Skeletal muscle tissue (tissue), 4 donors: ENCODE measurements around the gene PHLDB3. TPM values are rescaled to one million over a fixed set of nuclear protein-coding genes. Genes with fewer than 3 reads are reported as not detected.

Source experiments
- H3K27ac ChIP-seq: one replicate; pipeline ENCODE4 v1.7.0; 2013; ENCODE audit warnings: mild to moderate bottlenecking, low read depth, low read length, inconsistent platforms
- H3K27me3 ChIP-seq, 3 donors: one replicate each; pipeline ENCODE4 v1.7.0; 2013; ENCODE audit warnings: low read length in 3 of 3; ENCODE audit not compliant: control insufficient read depth in 3 of 3, insufficient read depth in 3 of 3
- H3K36me3 ChIP-seq, 3 donors: one replicate each; pipeline ENCODE4 v1.7.0; 2013; ENCODE audit warnings: low read length in 3 of 3; ENCODE audit not compliant: control insufficient read depth in 3 of 3, insufficient read depth in 3 of 3
- H3K4me1 ChIP-seq, 3 donors: one replicate each; pipeline ENCODE4 v1.7.0; 2013; ENCODE audit warnings: low read length in 3 of 3, mild to moderate bottlenecking in 3 of 3; ENCODE audit not compliant: control insufficient read depth in 3 of 3, insufficient read depth in 3 of 3
- H3K4me3 ChIP-seq, 3 donors: one replicate each; pipeline ENCODE4 v1.7.0; 2013; ENCODE audit warnings: low read length in 3 of 3
- H3K9ac ChIP-seq, 3 donors: one replicate each; pipeline ENCODE4 v1.7.0; 2013; ENCODE audit warnings: low read length in 3 of 3, mild to moderate bottlenecking in 3 of 3, moderate library complexity in 2 of 3, low read depth in 1 of 3
- H3K9me3 ChIP-seq, 3 donors: one replicate each; pipeline ENCODE4 v1.7.0; 2013; ENCODE audit warnings: low read length in 3 of 3; ENCODE audit not compliant: control insufficient read depth in 3 of 3
- total RNA-seq: library from RNA; depleted of rRNA; stranded (reverse); fragments of >200 nt; gene quantifications from one replicate; pipeline ENCODE4 v1.2.3, GENCODE V29; 2014
- donor health status: Osteomylitis.

Gene PHLDB3
- total RNA-seq, 1 donor from 2014 or later = 4.7 TPM

DNA sequence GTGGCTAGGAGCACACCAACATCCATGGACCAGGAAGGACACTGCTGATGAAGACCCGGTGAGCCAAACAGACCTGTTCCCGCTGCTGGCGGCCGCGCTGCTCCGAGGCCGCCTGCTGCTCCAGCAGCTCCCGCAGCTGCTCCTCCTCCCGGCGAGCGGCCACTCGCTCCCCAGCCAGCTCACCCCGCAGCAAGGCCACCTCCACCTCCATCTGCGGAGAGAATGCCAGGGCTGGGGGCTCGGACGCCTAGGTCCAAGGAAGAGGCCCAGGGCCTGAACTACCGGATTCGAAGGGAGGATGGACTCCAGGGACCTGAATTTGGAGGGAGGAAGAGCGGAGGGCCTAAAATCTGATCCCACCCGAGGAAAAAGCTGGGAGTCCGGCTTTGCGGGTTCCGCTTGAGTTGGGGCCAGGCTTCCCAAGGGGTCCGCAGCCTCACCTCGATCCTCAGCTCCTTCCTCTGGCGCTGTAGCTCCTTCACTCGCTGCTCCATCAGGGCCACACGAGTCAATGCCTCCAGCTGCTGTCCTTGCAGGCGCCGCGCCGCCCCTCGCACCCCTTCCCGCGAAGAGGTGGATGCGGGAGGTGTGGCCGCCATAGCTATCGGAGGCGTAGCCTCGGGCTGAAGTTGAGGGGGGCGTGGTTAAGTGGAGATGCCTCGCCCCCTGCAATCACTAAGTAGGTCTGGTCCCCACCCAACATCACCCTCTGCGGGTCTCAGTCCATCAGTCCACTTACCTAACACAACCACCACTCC is 2.7 kb downstream of the PHLDB3 start:
- no peak overlapping the region for H3K27ac ChIP-seq
- no peaks in the 10 kb centered on the region for H3K9me3 ChIP-seq
- H3K36me3 ChIP-seq = peaks cover 2 to 10% (median 9%) of the 10 kb centered on the region in 3 donors
- no peaks in the 10 kb centered on the region for H3K27me3 ChIP-seq
- no peak overlapping the region for H3K4me3 ChIP-seq
- H3K4me1 ChIP-seq = peaks cover 11 to 24% (median 13%) of the 10 kb centered on the region in 3 donors
- no peak overlapping the region for H3K9ac ChIP-seq

DNA sequence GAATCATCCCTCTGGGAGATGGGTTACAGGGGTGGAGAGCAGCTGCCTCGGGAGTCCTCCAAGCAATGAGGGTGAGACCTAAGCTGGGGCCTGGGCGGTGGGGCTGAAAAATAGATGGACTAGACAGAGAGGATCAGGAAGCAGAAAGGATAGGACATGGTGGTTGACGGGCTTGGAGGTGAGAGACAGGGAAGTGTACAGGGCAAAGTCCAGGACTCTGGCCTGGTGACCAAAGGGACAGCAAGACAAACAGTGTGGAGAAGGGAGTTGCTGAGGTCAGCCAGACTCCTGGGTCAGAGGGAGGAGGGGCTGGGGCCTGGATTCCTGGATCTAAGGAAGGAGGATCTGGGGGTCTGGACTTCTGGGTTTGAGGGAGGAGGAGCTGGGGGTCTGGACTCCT is 5.5 kb downstream of the PHLDB3 start:
- no peaks in the 10 kb centered on the region for H3K9me3 ChIP-seq
- H3K27me3 ChIP-seq = no peaks in the 10 kb centered on the region
- peaks cover 14 to 15% (median 14%) of the 10 kb centered on the region in 3 donors for H3K36me3 ChIP-seq
- H3K4me1 ChIP-seq = peaks cover 6 to 14% (median 11%) of the 10 kb centered on the region in 3 donors
- peak overlapping the region in 1 of 3 donors; percentile 8 for H3K9ac ChIP-seq
- H3K4me3 ChIP-seq = no peak overlapping the region
- no peak overlapping the region for H3K27ac ChIP-seq

DNA sequence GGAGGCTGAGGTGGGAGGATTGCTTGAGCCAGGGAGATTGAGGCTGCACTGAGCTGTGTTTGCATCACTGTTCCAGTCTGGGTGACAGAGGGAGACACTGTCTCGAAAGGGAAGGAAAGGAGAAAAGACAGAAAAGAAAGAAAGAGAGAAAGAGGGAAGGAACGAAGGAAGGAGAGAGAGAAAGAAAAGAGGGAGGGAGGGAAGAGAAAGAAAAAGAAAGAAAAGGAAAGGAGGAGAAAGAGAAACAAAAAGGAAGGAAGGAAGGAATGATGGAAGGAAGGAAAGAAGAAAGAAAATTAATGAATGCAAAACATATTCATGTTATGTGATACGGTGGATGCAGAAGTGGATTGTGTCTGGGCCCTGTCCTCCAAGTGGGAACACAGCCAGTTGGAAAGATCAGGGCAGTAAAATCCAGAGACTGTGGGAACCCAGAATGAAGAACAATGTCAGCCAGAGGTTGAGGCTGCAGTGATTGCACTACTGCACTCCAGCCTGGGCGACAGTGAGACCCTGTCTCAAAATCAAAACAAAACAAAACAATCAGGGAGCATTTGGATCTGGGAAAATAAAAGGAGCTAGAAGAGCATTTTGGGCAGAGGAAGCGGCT is 6.2 kb downstream of the PHLDB3 start:
- Histone ChIP-seq H3K9ac (no peak overlapping the region), H3K4me3 (no peak overlapping the region), H3K9me3 (no peaks in the 10 kb centered on the region), H3K27ac (no peak overlapping the region), H3K4me1 (peaks cover 4 to 9% (median 7%) of the 10 kb centered on the region in 3 donors), H3K27me3 (no peaks in the 10 kb centered on the region), H3K36me3 (peaks cover 14 to 15% (median 14%) of the 10 kb centered on the region in 3 donors)

DNA sequence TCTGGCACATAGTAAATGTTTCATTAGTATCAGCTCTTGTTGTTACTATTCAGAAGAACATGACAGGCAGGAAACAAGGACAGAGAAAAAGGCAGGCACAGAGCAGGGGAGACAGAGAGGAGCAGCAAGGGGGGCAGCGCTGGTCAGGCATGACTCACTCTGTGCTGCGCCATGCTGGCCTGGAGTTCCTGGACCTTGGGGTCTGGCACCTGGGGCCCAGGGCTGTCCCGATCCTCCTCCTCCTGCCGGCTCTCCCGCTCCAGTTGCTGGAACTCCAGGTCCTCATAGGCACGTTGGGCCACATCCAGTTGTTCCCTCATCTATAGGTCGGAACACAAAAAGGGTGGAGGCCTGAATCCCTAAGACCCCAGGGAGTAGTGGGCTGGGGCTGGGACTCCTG is 7.6 kb downstream of the PHLDB3 start:
- Histone ChIP-seq H3K9ac (no peak overlapping the region), H3K4me1 (peaks cover 0 to 4% (median 2%) of the 10 kb centered on the region in 3 donors), H3K9me3 (no peaks in the 10 kb centered on the region), H3K36me3 (peaks cover 14 to 15% (median 14%) of the 10 kb centered on the region in 3 donors), H3K4me3 (no peak overlapping the region), H3K27ac (no peak overlapping the region), H3K27me3 (no peaks in the 10 kb centered on the region)

DNA sequence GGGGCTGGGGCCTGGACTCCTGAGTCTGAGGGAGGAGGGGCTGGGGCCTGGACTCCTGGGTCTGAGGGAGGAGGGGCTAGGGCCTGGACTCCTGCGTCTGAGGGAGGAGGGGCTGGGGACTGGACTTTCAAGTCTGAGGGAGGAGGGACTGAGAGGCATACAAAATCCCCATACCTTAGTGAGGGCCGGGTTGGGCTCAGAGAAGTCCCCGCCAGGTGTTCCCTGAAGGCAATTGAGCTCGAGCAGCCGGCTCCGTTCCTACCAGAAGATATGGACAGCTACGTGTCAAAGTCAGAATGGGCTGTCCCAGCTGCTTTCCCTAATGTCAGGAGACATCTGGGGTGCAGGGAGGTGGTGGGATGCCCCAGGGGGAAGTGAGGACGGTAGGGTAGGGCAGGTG is 9.5 kb downstream of the PHLDB3 start:
- peaks cover 0 to 4% (median 2%) of the 10 kb centered on the region in 3 donors for H3K4me1 ChIP-seq
- no peak overlapping the region for H3K27ac ChIP-seq
- H3K36me3 ChIP-seq = peaks cover 14 to 18% (median 14%) of the 10 kb centered on the region in 3 donors

DNA sequence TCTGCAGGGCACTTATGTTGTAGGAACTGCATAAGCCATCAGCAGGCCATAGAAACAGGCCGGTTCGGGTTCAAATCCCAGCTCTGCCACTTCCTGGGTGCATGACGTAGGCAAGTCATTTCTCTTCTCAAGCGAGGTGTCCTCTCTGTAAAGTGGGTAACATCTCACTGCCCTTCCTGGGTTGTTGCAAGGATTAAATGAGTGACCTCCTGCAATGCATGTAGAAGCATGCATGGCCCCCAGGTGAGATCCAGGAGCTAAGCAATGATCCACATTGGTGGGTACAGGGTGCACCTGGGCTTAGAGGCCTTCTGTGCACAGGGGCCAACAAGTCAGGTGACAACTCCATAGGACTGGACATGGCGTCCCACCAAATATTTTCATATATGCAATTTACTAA is 13.8 kb downstream of the PHLDB3 start:
- H3K9ac ChIP-seq = no peak overlapping the region
- no peaks in the 10 kb centered on the region for H3K9me3 ChIP-seq
- no peaks in the 10 kb centered on the region for H3K4me1 ChIP-seq
- peaks cover 4 to 6% (median 6%) of the 10 kb centered on the region in 3 donors for H3K36me3 ChIP-seq
- no peak overlapping the region for H3K4me3 ChIP-seq
- no peaks in the 10 kb centered on the region for H3K27me3 ChIP-seq
- H3K27ac ChIP-seq = no peak overlapping the region

More for the DNA sequence above, 9.5 kb downstream of the PHLDB3 start:
- Histone ChIP-seq H3K27me3 (no peaks in the 10 kb centered on the region), H3K9me3 (no peaks in the 10 kb centered on the region), H3K9ac (no peak overlapping the region), H3K4me3 (no peak overlapping the region)

DNA sequence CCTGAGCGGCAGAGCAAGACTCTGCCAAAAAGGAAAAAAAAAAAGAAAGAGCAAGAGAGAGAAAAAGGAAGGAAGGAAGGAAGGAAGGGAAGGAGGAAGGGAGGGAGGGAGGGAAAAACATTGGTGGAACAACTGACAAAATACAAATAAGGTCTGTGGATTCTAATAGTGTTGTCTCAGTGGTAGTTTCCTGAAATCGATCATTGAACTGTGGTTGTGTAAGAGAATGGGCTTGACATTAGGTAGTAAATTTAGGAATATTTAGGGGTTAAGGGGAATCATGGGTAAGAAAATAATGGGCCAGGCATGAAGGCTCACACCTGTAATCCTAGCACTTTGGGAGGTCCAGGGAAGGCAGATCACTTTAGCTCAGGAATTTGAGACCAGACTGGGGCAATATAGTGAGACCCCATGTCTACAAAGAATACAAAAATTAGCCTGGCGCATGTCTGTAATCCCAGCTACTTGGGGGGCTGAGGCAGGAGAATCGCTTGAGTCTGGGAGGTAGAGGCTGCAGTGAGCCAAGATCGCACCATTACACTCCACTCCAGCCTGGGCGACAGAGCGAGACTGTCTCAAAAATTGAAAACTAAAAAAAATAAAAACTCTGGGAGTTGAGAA is 14.5 kb downstream of the PHLDB3 start:
- H3K9ac ChIP-seq = no peak overlapping the region
- peaks cover under 1 to 3% (median under 1%) of the 10 kb centered on the region in 3 donors for H3K36me3 ChIP-seq
- H3K27ac ChIP-seq = no peak overlapping the region
- H3K27me3 ChIP-seq = no peaks in the 10 kb centered on the region
- H3K4me3 ChIP-seq = no peak overlapping the region
- no peaks in the 10 kb centered on the region for H3K9me3 ChIP-seq
- no peaks in the 10 kb centered on the region for H3K4me1 ChIP-seq

DNA sequence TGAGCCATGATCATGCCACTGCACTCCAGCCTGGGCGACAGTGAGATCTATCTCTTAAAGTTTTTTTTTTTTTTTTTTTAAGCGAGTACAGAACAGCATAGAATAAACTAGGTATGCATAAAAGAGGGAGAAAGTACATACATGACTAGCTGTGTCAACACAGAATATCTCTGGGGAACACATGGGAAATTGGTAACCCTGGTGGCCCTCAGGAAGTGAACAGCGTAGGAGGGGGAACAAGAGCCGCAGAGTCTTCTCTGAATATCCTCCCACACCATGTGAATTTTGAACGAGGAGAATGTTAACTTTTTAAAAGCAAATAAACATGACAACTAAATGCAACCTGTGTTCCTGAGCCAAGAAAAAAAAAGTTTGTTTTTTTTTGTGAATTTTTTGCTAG is 15.2 kb downstream of the PHLDB3 start:
- Histone ChIP-seq H3K27ac (no peak overlapping the region), H3K4me1 (no peaks in the 10 kb centered on the region), H3K9ac (no peak overlapping the region), H3K27me3 (no peaks in the 10 kb centered on the region), H3K36me3 (peaks cover 0 to 3% (median 0%) of the 10 kb centered on the region in 3 donors), H3K9me3 (no peaks in the 10 kb centered on the region), H3K4me3 (no peak overlapping the region)

DNA sequence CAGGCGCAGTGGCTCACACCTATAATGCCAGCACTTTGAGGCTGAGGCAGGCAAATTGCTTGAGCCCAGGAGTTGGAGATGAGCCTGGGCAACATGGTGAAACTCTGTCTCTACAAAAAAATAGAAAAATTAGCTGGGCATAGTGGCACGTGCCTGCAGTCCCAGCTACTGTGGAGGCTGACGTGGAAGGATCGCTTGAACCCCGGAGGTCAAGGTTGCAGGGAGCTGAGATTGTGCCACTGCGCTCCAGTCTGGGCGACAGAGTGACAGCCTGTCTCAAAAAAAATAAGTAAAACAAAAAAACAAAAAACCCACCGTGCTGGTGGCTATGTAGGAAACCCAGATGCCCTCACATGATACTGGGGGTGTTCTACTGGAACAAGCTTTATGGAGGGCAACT is 16.4 kb downstream of the PHLDB3 start:
- no peak overlapping the region for H3K9ac ChIP-seq
- H3K27me3 ChIP-seq = no peaks in the 10 kb centered on the region
- no peaks in the 10 kb centered on the region for H3K4me1 ChIP-seq
- peaks cover 0 to 3% (median 0%) of the 10 kb centered on the region in 3 donors for H3K36me3 ChIP-seq
- H3K9me3 ChIP-seq = no peaks in the 10 kb centered on the region
- H3K27ac ChIP-seq = no peak overlapping the region
- no peak overlapping the region for H3K4me3 ChIP-seq

DNA sequence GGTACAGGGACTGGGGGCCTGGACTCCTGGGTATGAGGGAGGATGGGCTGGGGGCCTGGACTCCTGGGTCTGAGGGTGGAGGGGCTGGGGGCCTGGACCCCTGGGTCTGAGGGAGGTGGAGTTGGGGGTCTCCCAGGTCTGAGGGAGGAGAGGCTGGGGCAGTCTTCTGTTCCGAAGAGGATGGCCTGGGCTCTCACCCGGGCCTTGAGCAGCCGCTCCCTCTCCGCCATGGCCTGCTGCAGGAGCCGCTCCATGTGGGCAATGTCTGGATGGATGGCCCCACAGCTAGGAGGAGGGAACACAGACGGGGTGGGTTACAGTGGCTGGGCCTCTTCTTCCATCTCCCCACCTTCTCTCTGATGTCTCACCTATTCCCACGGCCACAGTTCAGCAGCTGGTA is 18.1 kb downstream of the PHLDB3 start:
- Histone ChIP-seq H3K36me3 (peaks cover 0 to 3% (median 0%) of the 10 kb centered on the region in 3 donors), H3K9ac (no peak overlapping the region), H3K4me3 (no peak overlapping the region), H3K27me3 (no peaks in the 10 kb centered on the region), H3K4me1 (no peaks in the 10 kb centered on the region), H3K27ac (no peak overlapping the region), H3K9me3 (no peaks in the 10 kb centered on the region)
